ENCODE results near the gene RYR3. TPM values are rescaled to one million over a fixed set of nuclear protein-coding genes. Genes with fewer than 3 reads are reported as not detected.
"Not testable (repeated sequence)": the region's sequence is repeated elsewhere in the genome, so short reads cannot be mapped to it uniquely, and the experiment has no call there.

The RYR3 gene
- total RNA-seq, 1 experiment from 2014 or later: 0.72 TPM

GRCh38 chr15:33773969-33774368 is 463.2 kb downstream of the RYR3 start:
- DNase-seq (ENCODE audit: low spot score): no peak

GRCh38 chr15:33778852-33779251 is 468.1 kb downstream of the RYR3 start:
- no peak for DNase-seq (ENCODE audit: low spot score)

DNA sequence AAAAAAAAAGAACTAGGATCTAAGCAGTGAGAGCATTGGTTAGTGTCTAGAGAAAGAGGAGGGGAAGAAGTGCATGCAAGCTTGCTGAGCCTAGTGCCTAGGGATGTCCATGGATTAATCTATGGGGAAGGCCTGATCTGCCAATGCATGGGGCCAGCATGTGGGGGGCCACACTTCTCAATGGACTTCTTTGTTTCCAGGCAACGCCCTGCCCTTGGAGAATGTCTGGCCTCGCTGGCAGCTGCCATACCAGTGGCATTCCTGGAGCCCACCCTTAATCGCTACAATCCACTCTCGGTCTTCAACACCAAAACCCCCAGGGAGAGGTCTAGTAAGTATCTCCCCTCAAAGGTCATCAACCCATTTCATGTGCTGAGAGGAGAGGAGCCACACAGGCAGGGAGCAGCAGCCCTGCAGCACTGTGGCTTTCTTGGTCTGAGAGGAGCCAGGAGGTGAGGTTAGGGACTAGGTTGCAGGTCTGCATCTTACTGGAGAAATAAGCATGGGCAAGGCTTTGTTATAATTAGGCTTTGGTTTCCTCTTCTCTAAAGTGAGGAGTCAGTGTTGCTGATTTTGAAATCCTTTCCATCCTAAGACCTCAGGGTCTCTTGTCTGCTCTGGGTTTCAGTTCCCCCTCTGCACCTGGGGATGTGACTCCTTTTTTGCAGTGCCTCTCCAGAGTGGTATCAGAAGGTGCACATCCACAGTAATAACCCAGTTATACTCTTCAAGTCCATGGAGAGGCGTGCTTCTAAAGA is 469.4 kb downstream of the RYR3 start:
- DNase-seq (ENCODE audit: low spot score): no peak

DNA sequence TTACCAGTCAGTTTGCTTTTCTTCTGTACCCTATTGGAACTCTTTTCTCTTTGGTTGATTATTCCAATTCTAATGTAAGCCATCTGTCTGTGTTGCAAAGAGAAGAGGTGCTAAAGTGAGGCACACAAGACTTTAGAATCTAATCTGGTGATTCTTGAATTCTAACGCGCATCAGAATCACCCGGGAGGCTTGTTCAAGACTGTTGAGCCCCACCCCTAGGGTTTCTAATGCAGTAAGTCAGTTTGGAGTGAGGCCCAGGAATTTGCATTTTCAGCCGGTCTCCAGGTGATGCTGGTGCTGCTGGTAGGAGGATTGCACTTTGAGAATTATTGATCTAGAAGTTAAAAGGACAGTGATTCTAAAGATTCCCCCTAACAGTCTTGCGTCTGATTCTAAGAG is 472.2 kb downstream of the RYR3 start:
- no peak for DNase-seq (ENCODE audit: low spot score)

- no peak for DNase-seq (ENCODE audit: low spot score)
Observed at GRCh38 chr15:33785366-33785765, 474.6 kb downstream of the RYR3 start.

DNA sequence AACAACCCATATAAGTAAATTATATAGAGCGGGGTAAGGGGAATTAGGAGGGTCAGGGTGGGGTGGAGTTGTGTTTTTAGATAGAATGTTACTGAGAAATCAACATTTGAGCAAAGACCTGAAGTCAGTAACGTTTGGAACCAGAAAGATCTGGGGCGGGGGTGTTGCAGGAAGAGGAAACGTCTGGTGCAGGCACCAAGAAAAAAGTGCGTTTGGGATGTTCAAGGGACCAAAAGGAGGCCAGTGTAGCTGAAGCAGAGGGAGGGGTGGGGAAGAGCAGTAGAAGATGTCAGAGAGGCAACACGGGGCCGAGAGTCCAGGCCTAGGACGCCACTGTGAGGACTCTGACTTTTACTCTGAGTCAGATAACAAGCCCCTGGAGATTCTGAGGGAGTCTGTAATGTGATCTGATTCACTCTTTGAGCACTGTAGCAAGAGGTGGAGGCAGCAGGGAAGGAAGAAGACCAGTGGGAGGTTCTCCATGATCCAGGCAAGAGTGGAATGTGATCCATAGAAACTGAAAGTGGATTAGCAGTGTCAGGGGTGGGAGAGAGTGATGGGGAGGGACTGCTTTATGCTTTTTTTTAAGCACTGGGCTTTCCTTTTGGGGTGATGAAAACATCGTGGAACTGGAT is 478.3 kb downstream of the RYR3 start:
- DNase-seq (ENCODE audit: low spot score): peak; percentile 25

DNA sequence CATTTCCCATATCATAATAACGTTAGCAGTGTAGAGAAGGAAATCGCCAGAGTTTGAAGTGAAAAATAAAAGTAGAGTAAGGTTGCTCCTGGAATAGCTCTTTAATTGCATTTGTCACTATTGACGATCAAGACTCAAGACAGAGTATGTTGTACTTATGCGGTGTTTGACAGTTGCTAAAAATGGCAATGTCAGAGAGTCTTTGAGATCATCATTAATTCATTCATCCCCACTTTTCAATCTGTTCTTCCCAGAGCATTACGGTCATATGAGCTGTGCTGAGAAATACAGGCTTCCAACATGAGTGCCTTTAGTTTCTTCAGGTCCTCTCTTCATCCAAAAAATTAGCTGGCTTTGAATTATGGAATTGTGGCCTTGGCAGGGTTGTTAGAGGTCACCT is 483.7 kb downstream of the RYR3 start:
- no peak for DNase-seq (ENCODE audit: low spot score)

DNA sequence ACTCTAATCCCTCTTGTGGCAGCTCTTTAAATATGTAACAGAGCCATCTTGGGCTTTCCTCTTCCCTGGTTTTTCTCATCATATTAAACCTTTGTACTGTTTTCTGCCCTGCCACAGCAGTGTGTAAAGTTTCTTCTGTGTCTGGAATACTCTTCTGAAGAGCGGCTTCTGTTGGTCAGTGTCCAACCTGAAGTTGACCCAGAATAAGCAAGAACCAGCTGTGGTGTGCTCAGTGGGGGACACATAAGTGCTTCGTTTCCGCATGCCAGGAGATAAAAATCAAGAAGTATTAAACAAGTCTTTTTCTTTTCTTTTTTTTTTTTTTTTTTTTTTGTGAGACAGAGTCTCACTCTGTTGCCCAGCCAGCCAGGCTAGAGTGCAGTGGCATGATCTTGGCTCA is 484.3 kb downstream of the RYR3 start:
- no peak for DNase-seq (ENCODE audit: low spot score)

DNA sequence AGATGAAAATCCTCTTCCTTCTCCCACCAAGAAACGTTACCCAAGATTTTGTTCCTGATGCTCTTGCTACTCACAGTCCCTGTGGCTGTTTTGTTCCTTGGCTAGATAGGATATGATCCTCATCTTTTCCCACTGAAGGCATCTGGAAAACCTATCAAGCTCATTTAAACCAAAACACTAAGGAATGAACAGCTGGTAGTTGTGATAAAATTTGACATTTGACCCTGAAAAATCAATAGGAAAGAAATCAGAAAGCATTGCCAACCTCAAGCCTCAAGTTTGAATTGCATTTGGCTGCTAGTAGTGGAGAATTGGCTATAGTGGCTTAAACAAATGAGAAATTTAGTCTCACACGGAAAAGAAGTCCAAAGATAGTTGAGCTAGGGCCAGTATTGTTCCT is 486.9 kb downstream of the RYR3 start:
- DNase-seq (ENCODE audit: low spot score): no peak

- DNase-seq (ENCODE audit: low spot score): peak; percentile 14
Observed at GRCh38 chr15:33801954-33802353, 491.2 kb downstream of the RYR3 start.

DNA sequence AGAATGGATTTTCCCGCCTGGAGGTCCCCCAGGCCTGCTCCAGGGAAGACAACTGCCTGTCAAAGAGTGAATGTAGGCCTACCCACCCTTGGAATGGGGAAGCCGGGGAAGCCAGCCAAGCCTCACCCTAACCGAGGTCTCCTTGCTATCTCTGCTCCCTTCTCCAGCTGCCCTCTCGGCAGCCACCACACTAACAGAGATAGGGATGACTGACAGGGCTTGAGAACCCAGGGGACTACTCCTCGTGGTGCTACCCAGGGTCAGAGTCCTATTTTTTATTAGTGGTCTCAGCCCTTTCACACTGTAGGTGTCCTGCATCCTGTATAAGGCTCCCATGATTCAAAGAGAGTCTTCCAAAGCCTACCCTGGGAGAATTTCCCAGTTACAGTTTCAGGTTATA is 496.9 kb downstream of the RYR3 start:
- DNase-seq (ENCODE audit: low spot score): no peak

DNA sequence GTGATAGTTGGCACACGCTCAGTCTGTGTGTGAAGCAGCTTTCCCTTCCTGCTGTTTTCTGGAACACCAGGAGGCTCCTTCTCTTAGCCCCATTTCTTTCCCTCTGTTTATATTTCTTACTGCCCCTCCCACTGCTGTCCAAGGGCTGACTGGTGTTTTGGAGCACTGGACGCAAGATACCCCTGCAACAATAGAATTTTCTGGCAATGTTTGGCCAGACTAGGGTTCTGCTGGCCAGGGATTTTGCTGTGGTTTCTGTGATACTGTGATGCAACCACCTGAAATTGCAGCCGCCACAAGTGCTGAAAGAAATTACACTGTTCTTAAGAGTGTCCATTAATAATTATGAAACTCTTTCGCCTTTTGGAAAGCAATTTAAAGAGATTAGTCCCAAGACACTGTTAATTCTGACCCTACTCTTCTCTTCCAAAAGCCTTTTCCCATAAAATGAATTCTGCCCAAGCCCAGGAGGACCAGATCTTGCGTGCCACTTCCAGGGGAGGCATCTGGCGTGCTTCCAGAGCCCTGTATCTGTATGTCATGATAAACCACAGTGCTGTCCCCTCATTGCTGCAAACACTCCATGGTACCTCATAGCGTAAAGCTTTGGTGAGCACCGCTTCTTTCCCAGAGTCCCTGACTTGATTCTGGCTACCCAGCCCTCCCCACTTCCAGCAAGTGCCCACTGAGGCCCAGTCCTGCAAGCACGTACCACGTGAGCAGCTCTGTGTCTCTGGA is 498.1 kb downstream of the RYR3 start:
- peak; percentile 51 for DNase-seq (ENCODE audit: low spot score)

DNA sequence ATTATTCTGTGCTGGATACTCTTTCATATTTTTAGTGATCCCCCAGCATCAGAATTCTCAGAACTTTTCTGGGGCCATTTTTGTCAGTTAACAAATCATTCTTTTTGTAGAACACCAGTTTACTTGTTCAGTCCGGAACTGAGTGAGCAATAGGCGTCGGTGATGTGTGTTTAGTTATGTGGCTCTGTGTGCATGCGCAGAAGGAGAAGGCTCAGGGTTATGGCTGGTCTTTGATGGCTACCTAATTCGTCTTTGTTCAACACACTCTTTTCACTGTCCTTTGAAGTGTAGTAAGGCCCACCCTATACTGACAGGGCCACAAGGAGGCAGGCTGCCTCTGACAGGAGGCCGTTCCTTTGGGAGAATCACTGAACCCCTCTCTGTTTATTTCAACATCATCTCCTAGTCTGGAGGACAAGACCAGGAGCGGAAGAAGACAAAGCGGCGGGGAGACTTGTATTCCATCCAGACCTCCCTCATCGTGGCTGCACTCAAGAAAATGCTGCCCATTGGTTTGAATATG is 499.4 kb downstream of the RYR3 start:
- no peak for DNase-seq (ENCODE audit: low spot score)

GRCh38 chr15:33810806-33811205 is 500.0 kb downstream of the RYR3 start:
- no peak for DNase-seq (ENCODE audit: low spot score)

- no peak for DNase-seq (ENCODE audit: low spot score)
Observed at GRCh38 chr15:33813891-33814290, 503.1 kb downstream of the RYR3 start.

GRCh38 chr15:33819499-33819898 is 508.7 kb downstream of the RYR3 start:
- not testable (repeated sequence) for DNase-seq (ENCODE audit: low spot score)

DNA sequence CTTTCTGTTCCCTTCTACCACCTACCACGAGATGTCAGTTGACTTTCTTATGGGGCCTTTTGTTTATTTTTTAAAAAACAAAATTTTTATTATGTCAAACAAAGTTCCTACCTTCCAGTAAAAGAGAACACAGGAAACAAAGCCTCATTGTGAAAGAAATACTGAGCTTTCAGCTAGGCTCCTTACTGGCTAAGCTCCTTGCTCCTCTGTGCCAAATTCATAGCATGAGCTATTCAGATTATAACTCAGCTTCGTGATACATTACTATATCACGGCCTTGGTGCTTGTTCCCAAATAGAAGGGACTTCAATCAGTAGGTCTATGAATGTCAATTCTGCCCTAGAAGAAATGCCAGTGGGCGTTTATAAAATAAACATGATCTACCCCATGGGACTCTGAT is 511.7 kb downstream of the RYR3 start:
- DNase-seq (ENCODE audit: low spot score): no peak

GRCh38 chr15:33823119-33823518 is 512.4 kb downstream of the RYR3 start:
- DNase-seq (ENCODE audit: low spot score): no peak

GRCh38 chr15:33825453-33825852 is 514.7 kb downstream of the RYR3 start:
- no peak for DNase-seq (ENCODE audit: low spot score)

DNA sequence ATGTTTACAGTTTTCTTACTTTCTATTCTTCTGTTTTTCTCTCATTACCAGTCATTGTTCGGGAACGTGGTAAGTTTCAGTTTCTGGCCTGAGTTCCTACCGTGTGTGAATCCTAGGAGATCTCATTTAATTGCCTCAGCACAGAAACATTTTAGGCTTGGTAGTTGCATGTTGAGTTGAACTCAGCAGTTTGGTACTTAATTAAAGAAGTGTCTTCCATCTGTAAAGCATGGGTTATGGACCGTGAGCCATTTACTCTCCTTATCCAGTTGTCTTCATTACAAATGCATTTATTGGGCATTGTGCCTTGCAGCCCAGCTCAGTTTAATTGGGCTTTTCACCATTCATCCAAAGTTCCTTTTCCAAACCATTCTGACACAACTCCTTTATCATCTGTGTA is 515.4 kb downstream of the RYR3 start:
- DNase-seq (ENCODE audit: low spot score): no peak

DNA sequence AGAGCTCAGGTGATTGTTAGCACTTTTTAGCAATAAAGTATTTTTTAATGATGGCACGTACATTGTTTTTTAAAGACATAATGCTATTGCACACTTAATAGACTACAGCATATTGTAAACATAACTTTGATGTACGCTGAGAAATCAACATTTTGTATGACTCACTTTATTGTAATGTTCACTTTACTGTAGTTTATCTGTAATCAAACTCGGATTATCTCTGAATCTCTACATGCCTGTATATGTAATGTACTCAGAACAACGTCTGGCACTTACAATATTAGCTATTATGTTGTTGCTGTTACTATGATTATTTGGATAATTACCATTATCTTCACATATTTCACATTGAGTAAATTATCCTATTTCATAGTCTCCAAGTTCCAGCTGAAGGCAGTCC is 519.6 kb downstream of the RYR3 start:
- no peak for DNase-seq (ENCODE audit: low spot score)

DNA sequence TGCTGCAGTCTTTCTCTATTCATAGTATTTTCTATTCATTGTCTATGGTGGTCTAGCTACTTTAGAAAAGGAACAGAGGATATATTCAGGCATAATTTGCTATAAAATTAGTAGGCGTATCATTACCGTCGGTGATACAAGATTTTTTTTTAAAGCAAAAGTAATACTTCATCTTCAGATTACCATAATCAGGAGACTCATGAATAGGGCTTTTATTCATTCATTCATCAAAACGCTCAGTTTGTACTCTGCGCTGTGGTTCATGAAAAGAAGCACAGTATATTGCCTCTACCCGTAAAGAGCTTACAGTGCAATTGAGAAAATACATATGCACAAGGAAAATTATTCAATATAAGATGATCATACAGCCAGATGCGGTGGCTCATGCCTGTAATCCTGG is 520.9 kb downstream of the RYR3 start:
- DNase-seq (ENCODE audit: low spot score): no peak
